Hematopoietic multipotent progenitor cell (in vitro differentiated cells): ENCODE results near the gene S100A8. TPM values are rescaled to one million over a fixed set of nuclear protein-coding genes. Genes with fewer than 3 reads are reported as not detected.
"Not testable (repeated sequence)": the region's sequence is repeated elsewhere in the genome, so short reads cannot be mapped to it uniquely, and the experiment has no call there.

Experiments
- DNase-seq, 3 donors: peaks; one replicate each; pipeline ENCODE4 v3.0.0-alpha.2; 2011 to 2015; ENCODE audit warnings: low read depth in 2 of 3, low spot score in 2 of 3
- small RNA-seq: library from RNA; depleted of rRNA; stranded (forward); fragments of <200 nt; gene quantifications from one replicate; pipeline ENCODE3, GENCODE V24; 2012
- total RNA-seq: library from RNA; depleted of rRNA; stranded (reverse); fragments of >200 nt; gene quantifications from one replicate; pipeline ENCODE4 v1.2.3, GENCODE V29; 2012

Gene S100A8
- total RNA-seq, 1 donor: 12.1 TPM

DNA sequence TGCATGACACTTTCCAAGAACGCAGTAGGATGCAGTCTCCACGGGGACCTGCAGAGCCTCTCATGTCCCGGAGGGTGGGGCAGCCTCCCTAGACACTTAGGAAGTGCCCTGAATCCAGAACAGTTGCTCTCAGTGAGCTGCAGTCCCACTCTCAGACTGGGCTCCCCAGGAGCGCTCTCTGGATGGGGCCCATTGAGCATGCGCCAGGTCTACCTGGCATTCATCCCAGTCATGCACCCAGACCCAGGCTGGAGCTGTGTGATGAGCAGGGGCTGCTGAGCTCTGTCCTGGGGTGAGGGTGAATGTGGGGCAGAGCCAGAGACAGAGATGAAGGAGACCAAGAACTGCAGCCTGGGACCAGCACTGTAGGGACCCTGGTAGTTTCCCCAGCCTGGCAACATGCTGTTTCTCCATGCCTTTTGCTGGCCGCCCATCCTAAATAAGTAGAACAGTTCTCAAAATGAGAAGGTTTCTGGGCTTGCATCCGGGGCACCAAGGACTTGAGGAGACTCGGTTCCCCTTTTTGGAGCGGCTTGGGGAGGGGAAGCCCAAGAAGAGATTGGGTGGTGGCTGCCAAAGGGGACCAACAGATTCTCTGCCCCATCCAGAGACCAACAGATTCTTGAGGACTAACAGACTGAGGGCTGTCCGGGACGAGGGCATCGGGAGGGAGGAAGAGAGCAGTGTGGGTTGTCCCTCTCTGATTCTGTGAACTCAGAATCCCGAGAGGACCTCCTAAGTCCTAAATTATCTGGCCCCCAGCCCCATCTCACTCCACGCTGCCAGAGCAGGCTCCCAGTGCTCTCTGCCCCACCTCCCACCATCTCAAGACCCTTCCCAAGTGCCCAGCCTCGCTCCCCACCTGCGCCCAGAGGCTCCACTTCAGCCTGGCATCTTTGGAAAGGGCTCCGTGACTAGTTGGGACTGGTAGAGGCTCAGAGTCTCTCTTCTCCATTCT, 41.2 kb downstream of the S100A8 start:
- no peak for DNase-seq

DNA sequence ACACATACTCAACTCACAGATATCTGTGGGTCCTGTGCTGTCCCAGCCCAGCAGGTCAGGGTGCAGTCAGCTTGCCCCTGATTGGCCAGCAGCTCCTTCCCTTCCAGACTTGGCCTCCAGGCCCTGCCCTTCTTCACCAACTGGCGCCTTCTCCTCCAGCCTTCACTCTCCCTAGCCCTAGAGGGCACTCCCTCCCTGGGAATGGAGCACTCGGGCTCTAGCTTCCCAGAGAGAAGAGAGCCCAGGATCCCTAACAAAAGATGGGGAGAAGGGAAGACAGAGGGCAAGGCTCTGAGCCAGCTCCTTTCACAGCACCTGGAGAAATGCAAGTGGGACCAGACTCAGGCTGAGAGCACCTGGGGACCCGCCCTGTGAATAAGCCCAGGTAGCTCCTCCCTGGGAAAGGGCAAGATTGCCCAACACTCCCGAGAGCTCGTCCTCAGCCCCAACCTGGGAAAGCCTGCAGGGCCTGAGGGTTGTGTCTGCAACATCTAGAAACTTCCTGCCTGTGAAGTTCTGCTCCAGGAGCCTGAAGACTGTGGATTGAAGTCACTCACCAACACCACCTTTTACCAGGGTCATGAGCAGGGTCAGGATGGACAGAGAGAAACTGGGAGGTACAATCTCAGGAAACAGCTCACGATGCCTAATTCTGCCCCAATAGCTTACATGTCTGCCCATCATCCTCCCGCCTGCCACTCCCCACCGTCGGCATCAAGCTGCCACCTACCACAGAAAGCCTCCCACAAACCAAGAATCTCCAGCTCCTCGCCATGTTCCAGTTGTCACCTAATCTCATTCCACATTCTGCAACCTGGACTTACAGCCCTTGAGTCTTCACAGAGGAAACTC, 42.1 kb downstream of the S100A8 start, which contains the start of gene PGLYRP4:
PGLYRP4 (minus strand) TSS at position 331 of the 852 bp plus-strand sequence. CDS start 909 bp downstream, outside the sequence.
- DNase-seq: no peak

GRCh38 chr1:153347856-153348255, 43.0 kb downstream of the S100A8 start:
- DNase-seq: no peak

- DNase-seq: not testable (repeated sequence)
Observed at GRCh38 chr1:153347049-153347448, 43.8 kb downstream of the S100A8 start.

DNA sequence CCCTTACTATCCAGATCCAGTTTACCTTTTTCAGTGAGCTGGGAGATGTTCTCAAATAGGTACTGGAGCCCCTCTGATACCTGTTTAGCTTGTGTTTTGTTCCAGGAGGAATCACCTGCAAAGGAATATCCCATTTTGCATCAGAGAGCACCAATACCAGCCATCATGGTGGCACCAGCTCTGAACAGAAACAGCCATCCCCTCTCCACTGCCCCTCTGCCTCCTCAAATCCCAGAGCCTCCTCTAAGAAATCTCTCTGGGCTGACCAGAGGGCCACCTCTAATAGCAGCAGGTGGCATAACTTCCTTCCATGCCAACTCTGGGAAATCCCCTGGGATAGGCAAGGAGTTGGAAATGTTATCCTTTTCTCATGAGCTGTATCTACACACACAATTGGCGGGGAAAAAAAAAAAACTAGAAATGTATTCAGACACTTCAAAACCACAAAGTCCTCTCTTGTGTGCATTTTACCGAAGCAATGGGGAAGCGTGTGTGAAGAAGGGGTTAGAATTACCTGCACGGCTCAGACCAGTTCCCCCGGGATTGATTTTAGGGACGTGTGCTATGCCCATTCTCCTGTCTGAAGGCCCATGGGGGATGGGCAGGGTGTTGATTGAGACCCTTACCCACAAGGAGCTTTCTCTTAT, 44.7 kb downstream of the S100A8 start:
- DNase-seq: no peak

GRCh38 chr1:153345187-153346076, 45.4 kb downstream of the S100A8 start:
- no peak for DNase-seq

- peak in 2 of 3 donors; percentile 52 to 66 for DNase-seq
Observed at GRCh38 chr1:153344718-153345025, 46.2 kb downstream of the S100A8 start.

DNA sequence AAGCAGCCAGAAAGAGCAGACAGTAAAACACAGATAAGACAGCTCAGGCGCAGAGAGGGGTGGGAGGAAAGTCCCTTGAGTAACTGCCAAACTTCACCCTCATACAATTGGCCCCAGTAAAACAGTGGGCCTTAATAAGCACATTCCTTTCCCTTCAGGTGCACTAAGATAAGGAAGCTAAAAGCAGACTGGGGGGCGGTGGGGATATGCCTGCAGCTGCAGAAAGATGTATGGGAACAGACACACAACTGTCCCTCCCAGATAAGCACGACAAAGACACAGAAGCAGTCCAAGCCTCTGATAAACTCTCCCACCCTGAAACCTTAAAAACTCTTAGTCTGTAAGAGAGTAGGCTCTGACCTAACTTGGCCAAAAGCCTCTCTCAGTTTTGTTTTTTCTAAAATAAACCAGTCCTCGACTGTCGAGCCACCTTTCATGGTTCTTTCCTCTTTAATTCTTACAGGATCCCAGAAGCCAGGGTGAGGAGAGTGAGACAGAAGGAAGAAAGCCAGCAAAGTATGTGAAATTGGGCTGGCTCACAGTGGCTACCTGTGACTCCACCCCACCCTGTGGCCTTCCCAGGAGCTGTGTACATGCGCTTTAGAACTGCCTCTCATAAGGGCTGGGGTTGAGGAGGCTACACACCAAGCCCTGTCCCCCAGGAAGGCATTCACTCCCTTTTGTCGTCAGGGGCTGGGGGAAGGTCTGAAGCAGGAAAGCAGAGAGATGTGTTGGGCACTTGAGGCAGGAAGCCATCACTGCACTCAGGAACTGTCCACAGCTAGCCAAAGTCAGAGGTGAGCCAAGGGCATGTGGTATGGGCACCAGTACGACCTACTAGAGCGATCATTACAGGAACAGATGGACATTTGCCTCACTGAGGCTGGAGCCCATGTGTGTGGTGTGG, 46.8 kb downstream of the S100A8 start:
- peak in 2 of 3 donors; percentile 81 to 92 for DNase-seq

- no peak for DNase-seq
Observed at GRCh38 chr1:153343040-153343681, 47.7 kb downstream of the S100A8 start.

GRCh38 chr1:153342178-153342577, 48.7 kb downstream of the S100A8 start:
- no peak for DNase-seq

GRCh38 chr1:153341431-153341934, 49.4 kb downstream of the S100A8 start:
- DNase-seq: no peak

DNA sequence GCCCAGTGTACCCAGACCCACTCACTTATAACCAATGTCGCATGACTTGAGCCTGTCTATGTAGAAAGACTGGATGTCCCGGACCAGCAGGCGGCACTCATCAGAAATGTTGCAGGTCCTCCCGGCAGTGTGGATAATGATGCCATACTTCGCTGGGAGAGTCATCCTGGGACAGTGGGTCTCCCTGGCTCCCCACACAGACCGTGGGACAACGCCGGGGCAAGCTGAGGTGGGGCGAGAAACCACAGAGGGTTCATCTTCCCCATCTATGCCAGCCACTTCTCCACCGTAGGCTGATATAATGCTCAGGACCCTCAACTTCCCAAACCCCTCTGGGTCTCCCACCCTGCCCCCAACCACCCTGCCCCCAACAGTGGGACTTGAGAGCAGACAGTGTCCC, 50.5 kb downstream of the S100A8 start:
- no peak for DNase-seq

Small RNA genes lying within 50 kb of the gene (small RNA-seq; reads per million reads assigned to genes)
- not detected for gene S100A15A

Other genes starting within 250 kb of the S100A8 start
- gene SPRR2G, start 240.2 kb downstream of the S100A8 start, total RNA-seq: not detected
- not detected for gene LELP1, start 187.6 kb downstream of the S100A8 start, total RNA-seq
- not detected for gene PRR9, start 173.5 kb downstream of the S100A8 start, total RNA-seq
- gene LORICRIN, start 131.4 kb downstream of the S100A8 start, total RNA-seq: not detected
- gene PGLYRP3, start 78.1 kb downstream of the S100A8 start, total RNA-seq: not detected
- gene PGLYRP4, start 42.2 kb downstream of the S100A8 start, total RNA-seq: 0.27 TPM
- 88.9 TPM for gene S100A9, start 33.2 kb downstream of the S100A8 start, total RNA-seq
- 4.8 TPM for gene S100A12, start 15.5 kb downstream of the S100A8 start, total RNA-seq
- not detected for gene S100A7A, start 25.4 kb upstream of the S100A8 start, total RNA-seq
- gene S100A7, start 69.6 kb upstream of the S100A8 start, total RNA-seq: not detected
- 177 TPM for gene S100A6, start 144.9 kb upstream of the S100A8 start, total RNA-seq
- gene S100A5, start 149.9 kb upstream of the S100A8 start, total RNA-seq: 0.27 TPM
- 183 TPM for gene S100A4, start 154.7 kb upstream of the S100A8 start, total RNA-seq
- not detected for gene S100A3, start 158.2 kb upstream of the S100A8 start, total RNA-seq
- gene S100A2, start 174.8 kb upstream of the S100A8 start, total RNA-seq: 0.27 TPM
- 1.1 TPM for gene S100A16, start 222.1 kb upstream of the S100A8 start, total RNA-seq
- gene S100A14, start 225.3 kb upstream of the S100A8 start, total RNA-seq: not detected
- gene S100A13, start 236.4 kb upstream of the S100A8 start, total RNA-seq: 2.7 TPM
- gene S100A1, start 237.4 kb upstream of the S100A8 start, total RNA-seq: 0.54 TPM
- 53.1 TPM for gene CHTOP, start 243.0 kb upstream of the S100A8 start, total RNA-seq